GM19468 (cell line): ENCODE results near the gene CMTM1.
"Not testable (repeated sequence)": the region's sequence is repeated elsewhere in the genome, so short reads cannot be mapped to it uniquely, and the experiment has no call there.

Experiments used
- ATAC-seq: cut with Tn5 transposase; IDR thresholded peaks from one replicate; pipeline ENCODE4 v1.9.1; 2021; ENCODE audit warnings: mild to moderate bottlenecking, moderate library complexity, moderate number of reproducible peaks; ENCODE audit not compliant: unreplicated experiment; ENCODE audit errors: extremely low read depth

CMTM1 gene

DNA sequence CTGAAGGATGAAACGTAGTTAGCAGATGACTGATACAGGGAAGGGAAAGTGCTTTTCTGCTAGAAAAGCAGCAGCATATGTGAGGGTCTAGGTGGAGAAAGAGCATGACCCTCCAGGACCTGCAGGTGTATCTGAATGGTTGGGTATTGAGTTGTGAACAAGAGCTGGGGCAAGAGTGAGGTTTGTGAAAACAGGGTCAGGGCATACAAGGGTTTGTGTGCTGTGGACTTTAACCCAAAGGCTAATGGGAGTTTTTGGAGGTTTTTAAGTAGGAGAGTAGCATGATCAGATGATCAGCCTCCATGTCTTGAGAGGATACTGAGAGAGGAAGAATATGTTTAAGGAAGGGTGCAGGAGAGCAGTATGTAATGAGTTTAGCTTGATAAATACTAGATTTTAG is 6.1 kb upstream of the CMTM1 start:
- no peak for ATAC-seq

GRCh38 chr16:66561381-66562080 is 4.7 kb upstream of the CMTM1 start:
- no peak for ATAC-seq

DNA sequence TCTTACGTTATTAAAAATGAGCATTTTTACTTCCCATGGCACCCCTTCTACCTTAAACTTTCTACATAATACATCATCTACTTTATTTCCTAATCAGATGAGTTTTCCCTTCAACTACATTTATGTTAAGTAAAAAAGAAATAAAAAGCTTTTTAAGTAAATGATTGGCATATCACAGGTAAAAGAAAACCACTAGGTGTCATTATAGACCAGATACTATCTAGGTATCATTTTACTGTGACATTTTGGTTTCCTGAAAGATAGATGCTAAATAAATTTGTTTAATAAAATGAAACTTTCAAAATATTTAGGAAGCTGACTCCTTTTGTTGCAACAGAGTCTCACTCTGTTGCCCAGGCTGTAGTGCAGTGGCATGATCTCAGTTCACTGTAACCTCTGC is 3.8 kb upstream of the CMTM1 start:
- ATAC-seq: no peak

DNA sequence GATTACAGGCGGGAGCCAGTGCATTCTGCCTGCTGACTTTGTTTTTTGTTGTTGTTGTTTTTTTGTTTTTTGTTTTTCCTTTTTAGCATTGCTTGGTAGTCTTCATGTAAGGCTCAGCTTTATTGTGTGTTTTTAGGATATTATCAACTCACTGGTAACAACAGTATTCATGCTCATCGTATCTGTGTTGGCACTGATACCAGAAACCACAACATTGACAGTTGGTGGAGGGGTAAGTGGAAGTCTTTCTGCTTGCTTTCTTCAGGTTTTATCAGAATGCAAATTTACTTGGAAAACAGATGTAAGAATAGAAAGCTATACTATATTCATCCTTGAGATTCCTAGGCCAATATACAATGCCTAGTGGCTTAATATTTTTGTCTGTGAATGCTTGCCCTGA is 3.3 kb upstream of the CMTM1 start:
- ATAC-seq: no peak

DNA sequence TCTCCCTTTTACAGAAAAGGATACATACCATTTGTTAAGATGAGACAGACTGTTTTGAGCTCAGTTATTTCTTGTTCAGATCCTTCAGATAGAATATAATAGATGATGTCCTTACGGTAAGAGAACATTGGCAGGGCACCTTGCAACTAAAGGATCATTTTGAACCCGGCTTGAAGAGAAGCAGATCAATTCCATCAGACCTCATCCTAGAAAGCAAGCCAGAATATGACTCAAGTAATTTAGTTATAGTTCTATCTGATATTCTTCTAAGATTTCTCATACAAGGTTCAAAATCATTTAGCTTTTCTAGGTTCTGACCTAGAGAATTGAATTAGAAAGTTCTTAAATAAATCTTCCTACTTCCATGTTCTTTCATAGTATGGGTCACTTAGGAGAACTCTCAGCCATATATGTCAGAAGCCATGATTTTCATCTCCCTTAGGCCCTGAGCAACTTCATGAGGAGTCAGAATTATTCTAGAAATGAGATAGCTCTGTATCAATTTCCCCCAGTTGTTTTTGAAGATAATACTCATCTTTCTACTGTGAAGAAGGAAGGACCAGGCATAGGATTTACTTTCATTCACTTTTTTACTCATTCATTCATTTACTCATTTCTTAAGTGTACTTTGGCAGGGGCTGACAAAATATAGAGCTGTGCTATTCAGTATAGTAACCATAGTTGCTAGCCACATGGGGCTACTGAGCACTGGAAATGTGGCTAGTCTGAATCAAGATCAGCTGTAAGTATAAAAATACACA is 2.5 kb upstream of the CMTM1 start:
- no peak for ATAC-seq

- not testable (repeated sequence) for ATAC-seq
Observed at GRCh38 chr16:66567270-66567669, 1.0 kb downstream of the CMTM1 start.

DNA sequence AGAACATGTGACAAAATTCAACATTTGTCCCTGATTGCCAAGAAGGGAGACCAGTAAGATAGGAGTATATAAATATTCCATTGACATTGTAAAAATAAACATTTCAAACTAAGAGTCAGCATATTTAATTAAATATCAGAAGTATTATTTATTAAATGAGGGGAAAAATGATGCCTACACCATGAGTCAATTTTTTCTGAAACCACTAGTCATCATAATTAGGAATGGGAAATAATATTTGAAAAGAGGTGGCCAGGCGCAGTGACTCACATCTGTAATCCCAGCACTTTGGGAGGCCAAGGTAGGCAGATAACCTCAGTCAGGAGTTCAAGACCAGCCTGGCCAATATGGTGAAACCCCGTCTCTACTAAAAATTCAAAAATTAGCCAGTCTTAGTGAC is 2.1 kb downstream of the CMTM1 start:
- ATAC-seq: no peak

- no peak for ATAC-seq
Observed at GRCh38 chr16:66569131-66569530, 2.9 kb downstream of the CMTM1 start.

DNA sequence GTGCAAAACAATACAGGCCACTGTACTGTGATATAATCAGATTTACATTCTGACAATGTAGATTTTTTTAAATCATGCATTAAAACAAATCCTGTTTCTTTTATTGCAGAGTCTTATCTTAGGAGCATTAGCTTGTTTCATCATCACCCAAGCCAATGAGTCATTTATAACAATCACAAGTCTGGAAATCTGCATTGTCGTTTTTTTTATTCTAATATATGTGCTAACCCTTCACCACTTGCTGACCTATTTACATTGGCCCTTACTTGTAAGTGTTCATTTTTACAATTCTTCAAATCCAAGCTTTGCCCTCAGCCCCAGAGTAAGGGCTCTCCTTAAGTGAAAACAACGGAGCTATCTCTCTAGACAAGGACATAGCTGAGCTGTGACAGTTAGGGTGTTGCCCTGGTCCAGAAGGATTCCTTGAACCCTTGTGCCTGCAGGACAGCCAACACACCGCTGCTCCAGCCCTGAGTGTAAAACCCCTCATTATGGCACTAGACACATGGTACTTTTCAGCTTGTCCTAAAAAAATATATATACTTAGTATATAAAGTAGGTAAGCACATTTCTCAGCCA is 3.7 kb downstream of the CMTM1 start:
- no peak for ATAC-seq

DNA sequence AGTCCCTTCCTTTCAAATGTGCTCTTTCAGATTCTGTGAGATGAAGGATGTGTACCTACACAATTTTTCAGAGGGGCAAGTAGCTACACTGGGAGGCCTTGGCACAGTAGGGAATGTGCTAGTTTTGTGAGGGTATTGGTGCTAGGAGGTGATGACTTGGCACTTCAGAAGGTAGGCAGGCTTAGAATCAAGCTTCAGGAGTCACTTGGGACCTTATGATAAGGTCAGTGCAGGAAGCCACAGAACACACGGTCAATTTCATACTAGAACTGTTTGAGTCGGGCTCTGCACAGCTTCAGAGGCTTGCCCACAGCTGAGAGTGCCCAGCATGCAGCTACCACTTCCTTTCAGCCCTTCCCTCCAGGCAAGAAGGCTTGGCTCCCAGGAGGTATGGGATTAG is 6.1 kb downstream of the CMTM1 start:
- no peak for ATAC-seq

GRCh38 chr16:66574081-66574480 is 7.8 kb downstream of the CMTM1 start:
- ATAC-seq: no peak

DNA sequence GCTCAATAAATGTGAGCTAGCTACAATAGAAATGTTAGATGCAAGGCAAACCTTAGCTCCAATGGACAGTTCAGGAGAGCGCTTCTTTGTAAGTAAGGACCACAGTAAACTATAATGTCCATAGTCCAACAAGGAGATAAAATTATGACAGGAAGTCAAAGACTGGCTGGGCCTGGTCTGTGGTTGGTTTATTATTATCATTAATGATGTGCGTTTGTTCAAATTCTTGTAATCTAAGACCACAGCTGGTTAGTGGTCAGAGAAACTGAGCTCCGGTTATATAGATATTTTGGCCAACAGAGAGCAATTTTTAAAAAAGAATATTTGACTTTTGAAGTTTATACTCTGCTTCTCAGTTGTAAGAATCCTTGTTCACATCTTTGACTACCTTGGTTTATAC is 8.3 kb downstream of the CMTM1 start:
- ATAC-seq: no peak

GRCh38 chr16:66575060-66575459 is 8.8 kb downstream of the CMTM1 start:
- ATAC-seq: no peak

- ATAC-seq: no peak
Observed at GRCh38 chr16:66576296-66576695, 10.1 kb downstream of the CMTM1 start.

DNA sequence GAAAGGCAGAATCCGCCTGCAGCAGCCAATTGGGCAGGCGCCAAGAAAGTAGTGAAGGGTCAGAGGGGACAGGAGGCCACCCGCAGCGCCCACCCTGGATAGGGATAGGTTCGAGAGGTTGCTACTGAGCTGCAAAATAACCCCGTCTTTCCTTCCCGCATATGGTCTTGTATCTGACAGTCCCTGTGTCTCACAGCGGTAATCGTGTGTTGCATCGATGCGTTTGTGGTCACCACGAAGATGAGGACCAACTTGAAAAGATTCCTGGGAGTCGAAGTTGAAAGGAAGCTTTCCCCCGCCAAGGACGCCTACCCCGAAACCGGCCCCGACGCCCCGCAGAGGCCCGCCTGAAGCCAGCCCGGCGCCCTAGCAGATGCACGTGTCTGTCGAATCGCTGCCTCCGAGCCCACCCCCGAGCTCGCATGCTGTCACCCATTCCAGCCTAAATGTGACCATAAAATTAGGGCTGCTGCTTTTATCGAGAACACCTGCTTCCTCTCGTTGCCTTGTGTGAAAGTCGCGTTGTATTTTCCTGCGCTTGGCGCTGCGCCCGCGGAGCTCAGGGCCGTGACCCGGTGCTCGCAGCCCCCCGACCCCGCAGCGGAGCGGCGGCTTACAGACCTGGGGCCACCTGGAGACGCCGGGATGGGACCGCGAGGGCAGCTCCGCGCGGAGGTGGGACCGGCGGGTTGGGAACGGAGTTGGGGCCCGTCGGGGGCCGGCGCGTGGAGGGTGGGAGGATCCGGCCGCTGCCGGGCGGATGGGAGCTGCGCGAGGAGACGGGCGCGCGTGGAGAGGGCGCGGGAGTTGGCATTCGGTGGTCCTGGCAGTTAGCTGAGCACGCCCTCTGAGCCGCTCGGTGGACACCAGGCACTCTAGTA is 12.7 kb downstream of the CMTM1 start, which contains the start of gene CMTM2:
TSS of gene CMTM2 (plus strand) at position 813 of the 881 bp plus-strand sequence. CDS start 145 bp downstream, outside the sequence.
- no peak for ATAC-seq

- no peak for ATAC-seq
Observed at GRCh38 chr16:66580605-66581209, 14.5 kb downstream of the CMTM1 start.

GRCh38 chr16:66581246-66581952 is 15.2 kb downstream of the CMTM1 start:
- ATAC-seq: no peak

GRCh38 chr16:66585481-66586239 is 19.4 kb downstream of the CMTM1 start:
- no peak for ATAC-seq
